Suprapubic skin (tissue), 4 donors: ENCODE results near the gene SUGCT. TPM values are rescaled to one million over a fixed set of nuclear protein-coding genes. Genes with fewer than 3 reads are reported as not detected.

ENCODE experiments used
- DNase-seq, 2 donors: peaks; one replicate each; pipeline ENCODE4 v3.0.0-alpha.2; 2019; ENCODE audit warnings: low spot score in 2 of 2
- H3K27ac ChIP-seq: fragments of 200-600 bp; sonication (generic); one replicate; pipeline ENCODE4 v1.5.1; 2019
- H3K27me3 ChIP-seq: fragments of 200-600 bp; sonication (generic); one replicate; pipeline ENCODE4 v1.5.1; 2019
- H3K36me3 ChIP-seq: fragments of 200-600 bp; sonication (generic); one replicate; pipeline ENCODE4 v1.5.1; 2019
- H3K4me1 ChIP-seq: fragments of 200-600 bp; sonication (generic); one replicate; pipeline ENCODE4 v1.5.1; 2019
- H3K4me3 ChIP-seq: fragments of 200-600 bp; sonication (generic); one replicate; pipeline ENCODE4 v1.5.1; 2019; ENCODE audit warnings: mild to moderate bottlenecking
- H3K9me3 ChIP-seq: fragments of 200-600 bp; sonication (generic); one replicate; pipeline ENCODE4 v1.5.1; 2019
- EP300 ChIP-seq: sonication (generic); formaldehyde crosslinking; IDR thresholded peaks from one replicate; pipeline ENCODE4 v1.6.1; 2017; ENCODE audit warnings: antibody characterized with exemption
- POLR2A ChIP-seq, 2 donors: fragments of 450-650 bp; IDR thresholded peaks; one replicate each; pipeline ENCODE4 v1.6.1; 2017; ENCODE audit warnings: antibody characterized with exemption in 2 of 2, mild to moderate bottlenecking in 2 of 2, moderate library complexity in 2 of 2
- POLR2AphosphoS5 ChIP-seq, 3 donors: sonication (generic); formaldehyde crosslinking; IDR thresholded peaks; one replicate each; pipeline ENCODE4 v1.6.1; 2017; ENCODE audit warnings: antibody characterized with exemption in 3 of 3
- WGBS: methylation state at CpG from one replicate; pipeline ENCODE4 v1.1.5; 2018; 5-methylcytosine and 5-hydroxymethylcytosine counted together
- total RNA-seq, 4 donors: library from RNA; depleted of rRNA; stranded (reverse); fragments of >200 nt; gene quantifications; one replicate each; pipeline ENCODE4 v1.1.0, GENCODE V29; 2016
- TF ChIP-seq, protein P1 (sequence below), 2 donors: fragments of 200-600 bp in 1 of 2; fragments of 450-650 bp in 1 of 2; sonication (generic) in 1 of 2; IDR thresholded peaks; one replicate each; pipeline ENCODE4 v1.5.1; 2016 to 2019; ENCODE audit warnings: antibody characterized with exemption in 2 of 2, mild to moderate bottlenecking in 1 of 2, moderate library complexity in 1 of 2

Gene SUGCT
- total RNA-seq, 4 donors from 2014 or later = 0.73 to 2.2 (median 0.98) TPM; not detected in 1

DNA sequence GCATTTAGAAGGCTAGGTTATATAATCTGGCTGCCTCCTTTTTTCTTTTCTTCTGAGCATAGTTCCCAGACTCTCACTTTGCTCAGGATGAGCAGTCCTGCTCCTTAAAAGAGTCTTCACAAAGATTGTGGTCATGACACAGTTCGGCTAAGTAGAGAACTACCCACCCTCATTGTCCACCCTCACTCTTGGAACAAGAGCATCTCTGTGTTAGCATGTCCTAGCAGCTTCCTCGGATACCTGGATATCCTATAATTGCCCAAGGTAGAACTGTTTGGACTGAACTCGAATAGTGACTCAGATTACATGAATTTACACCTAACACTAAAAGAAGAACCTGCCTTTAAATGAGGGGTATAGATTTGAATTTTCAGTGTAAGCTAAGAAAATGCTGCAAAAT is 572.0 kb downstream of the SUGCT start:
- DNase-seq = no peak
- no peak overlapping the region for H3K4me3 ChIP-seq
- no peaks in the 10 kb centered on the region for H3K9me3 ChIP-seq
- no peaks in the 10 kb centered on the region for H3K36me3 ChIP-seq
- WGBS = 57% methylated on average over 3 of the region's 3 CpGs
- TF ChIP-seq POLR2AphosphoS5 (IDR thresholded peaks at IDR 0.05) (no peak), POLR2A (IDR thresholded peaks at IDR 0.05) (no peak), EP300 (no peak)
- TF ChIP-seq, protein P1, sequence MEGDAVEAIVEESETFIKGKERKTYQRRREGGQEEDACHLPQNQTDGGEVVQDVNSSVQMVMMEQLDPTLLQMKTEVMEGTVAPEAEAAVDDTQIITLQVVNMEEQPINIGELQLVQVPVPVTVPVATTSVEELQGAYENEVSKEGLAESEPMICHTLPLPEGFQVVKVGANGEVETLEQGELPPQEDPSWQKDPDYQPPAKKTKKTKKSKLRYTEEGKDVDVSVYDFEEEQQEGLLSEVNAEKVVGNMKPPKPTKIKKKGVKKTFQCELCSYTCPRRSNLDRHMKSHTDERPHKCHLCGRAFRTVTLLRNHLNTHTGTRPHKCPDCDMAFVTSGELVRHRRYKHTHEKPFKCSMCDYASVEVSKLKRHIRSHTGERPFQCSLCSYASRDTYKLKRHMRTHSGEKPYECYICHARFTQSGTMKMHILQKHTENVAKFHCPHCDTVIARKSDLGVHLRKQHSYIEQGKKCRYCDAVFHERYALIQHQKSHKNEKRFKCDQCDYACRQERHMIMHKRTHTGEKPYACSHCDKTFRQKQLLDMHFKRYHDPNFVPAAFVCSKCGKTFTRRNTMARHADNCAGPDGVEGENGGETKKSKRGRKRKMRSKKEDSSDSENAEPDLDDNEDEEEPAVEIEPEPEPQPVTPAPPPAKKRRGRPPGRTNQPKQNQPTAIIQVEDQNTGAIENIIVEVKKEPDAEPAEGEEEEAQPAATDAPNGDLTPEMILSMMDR (IDR thresholded peaks at IDR 0.05) = no peak
- H3K27me3 ChIP-seq = no peaks in the 10 kb centered on the region
- no peaks in the 10 kb centered on the region for H3K4me1 ChIP-seq
- no peak overlapping the region for H3K27ac ChIP-seq

DNA sequence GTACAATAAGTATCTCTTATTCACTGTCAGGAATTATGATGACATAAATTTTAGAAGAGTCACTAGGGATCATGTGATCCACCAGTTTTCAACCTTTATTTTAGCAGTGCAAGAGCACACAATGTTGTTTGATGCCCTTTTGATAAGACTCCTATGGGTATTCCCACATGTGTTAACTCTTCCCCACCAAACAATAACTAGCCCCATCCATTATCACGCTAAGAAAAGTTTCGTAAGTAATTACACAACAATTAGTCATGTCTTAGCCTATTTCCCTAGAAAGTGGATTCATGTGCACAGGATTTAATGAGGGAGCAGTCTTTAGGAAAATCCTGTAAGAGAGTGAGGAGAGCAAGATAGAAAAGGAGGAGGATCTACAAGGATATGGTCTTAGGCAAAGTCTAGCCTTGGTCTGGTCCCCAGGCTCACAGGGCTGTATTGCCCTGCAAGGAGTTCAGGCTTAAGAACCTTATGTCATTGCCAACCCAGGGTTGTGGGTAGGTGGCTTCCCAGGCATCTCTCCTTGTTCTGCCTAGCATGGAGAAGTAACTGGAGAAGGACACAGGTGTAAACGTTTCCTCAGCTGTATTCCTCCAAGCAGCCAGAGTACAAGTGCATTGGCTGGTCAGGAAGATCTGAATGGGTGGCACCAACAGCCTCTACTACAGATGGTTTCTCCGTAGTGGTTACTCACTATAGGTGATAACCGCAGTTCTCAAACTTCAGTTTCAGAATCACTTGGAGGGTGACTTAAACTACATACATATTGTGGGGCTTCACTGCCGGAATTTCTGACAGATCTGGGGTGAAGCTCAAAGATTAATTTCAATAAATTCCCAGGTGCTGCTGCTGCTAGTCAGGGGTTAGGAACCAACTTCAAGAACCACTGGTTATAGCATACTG is 574.5 kb downstream of the SUGCT start:
- WGBS = 80% methylated on average over 4 of the region's 6 CpGs
- Histone ChIP-seq H3K27ac (no peak overlapping the region), H3K9me3 (no peaks in the 10 kb centered on the region), H3K36me3 (no peaks in the 10 kb centered on the region), H3K4me1 (no peaks in the 10 kb centered on the region), H3K27me3 (no peaks in the 10 kb centered on the region), H3K4me3 (no peak overlapping the region)
- no peak for TF ChIP-seq POLR2A (IDR thresholded peaks at IDR 0.05)
- TF ChIP-seq EP300 = no peak
- TF ChIP-seq POLR2AphosphoS5 (IDR thresholded peaks at IDR 0.05) = no peak
- TF ChIP-seq, protein P1 (IDR thresholded peaks at IDR 0.05) = no peak
- no peak for DNase-seq

DNA sequence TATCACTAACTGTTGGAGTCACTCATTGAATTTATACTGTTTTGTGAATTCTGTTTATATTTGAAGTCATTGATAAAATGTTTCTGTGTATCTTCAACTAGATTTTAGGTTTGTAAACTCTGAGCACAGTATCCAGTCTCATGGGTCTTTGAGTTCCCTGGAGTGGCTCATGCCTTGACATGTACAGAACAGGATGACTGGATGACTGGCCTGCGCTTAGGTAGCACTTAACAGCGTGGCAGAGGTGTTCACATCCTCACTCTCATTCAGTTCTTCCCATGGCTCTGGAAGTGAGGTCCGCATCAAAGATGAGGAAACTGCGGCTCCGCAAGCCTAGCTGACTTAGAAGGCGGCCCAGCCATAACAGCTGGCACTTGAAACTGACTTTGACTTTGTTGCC is 576.9 kb downstream of the SUGCT start:
- Histone ChIP-seq H3K36me3 (no peaks in the 10 kb centered on the region), H3K27me3 (no peaks in the 10 kb centered on the region), H3K4me1 (peaks cover 4% of the 10 kb centered on the region), H3K9me3 (no peaks in the 10 kb centered on the region), H3K4me3 (no peak overlapping the region), H3K27ac (no peak overlapping the region)
- no peak for TF ChIP-seq POLR2A (IDR thresholded peaks at IDR 0.05)
- no peak for TF ChIP-seq POLR2AphosphoS5 (IDR thresholded peaks at IDR 0.05)
- TF ChIP-seq, protein P1 (IDR thresholded peaks at IDR 0.05) = no peak
- no peak for TF ChIP-seq EP300
- no peak for DNase-seq
- 96% methylated on average over 6 of the region's 6 CpGs for WGBS

DNA sequence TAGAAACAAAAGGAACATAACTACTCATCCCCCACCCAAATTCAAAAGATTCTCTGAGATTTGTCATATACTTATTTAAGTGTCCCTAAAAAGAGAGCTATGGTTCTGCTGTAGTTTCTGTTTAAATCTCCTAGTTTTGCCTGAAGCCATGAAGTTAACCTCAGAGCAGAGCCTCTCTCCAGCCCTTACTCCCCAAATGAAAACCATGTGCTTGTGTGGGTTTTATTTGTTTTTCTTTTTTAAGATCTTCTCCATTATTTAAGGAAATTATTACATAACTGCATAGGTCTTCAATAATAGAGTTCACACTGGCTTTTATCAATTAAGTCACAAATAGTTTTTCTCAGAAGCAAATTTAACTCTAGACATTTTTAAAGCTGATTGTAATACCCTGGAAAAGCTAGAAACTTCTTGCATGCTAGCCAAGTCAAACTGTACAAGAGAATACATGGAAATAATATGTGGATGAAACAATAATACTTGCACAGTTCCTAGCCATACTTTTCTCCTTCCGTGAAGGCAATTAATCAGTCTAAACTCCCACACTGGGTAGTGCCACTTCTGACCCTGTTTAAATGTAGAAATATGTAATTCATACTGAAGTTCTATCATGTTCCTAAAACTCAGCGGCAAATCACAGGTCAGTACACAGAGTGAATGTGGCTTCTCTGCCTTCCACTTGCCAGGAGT is 579.7 kb downstream of the SUGCT start:
- H3K4me3 ChIP-seq = no peak overlapping the region
- H3K27me3 ChIP-seq = no peaks in the 10 kb centered on the region
- WGBS = 58% methylated on average over 2 of the region's 2 CpGs
- no peaks in the 10 kb centered on the region for H3K9me3 ChIP-seq
- peaks cover 13% of the 10 kb centered on the region for H3K4me1 ChIP-seq
- no peaks in the 10 kb centered on the region for H3K36me3 ChIP-seq
- no peak overlapping the region for H3K27ac ChIP-seq
- TF ChIP-seq POLR2A (IDR thresholded peaks at IDR 0.05) (no peak), POLR2AphosphoS5 (IDR thresholded peaks at IDR 0.05) (no peak), EP300 (no peak)
- TF ChIP-seq, protein P1 (IDR thresholded peaks at IDR 0.05) = no peak
- no peak for DNase-seq

DNA sequence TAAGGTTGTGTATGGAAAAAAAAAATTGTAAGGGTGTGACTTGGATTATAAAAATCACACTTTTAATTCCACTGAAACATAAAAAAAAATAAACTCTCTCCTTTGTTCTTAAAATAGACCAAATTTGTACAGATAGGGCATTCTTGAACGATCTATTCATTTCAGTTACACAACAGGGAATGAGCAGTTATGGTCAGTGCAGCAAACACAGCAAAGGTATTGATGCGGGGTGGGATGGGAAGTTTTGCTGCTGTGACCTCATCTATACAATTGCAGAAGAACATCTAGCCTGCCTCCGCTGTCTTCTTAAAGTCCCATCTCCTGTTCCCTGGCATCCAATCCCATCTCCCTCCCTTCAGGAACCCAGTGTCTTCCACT is 580.2 kb downstream of the SUGCT start:
- H3K4me1 ChIP-seq = peaks cover 13% of the 10 kb centered on the region
- TF ChIP-seq EP300 = no peak
- TF ChIP-seq, protein P1 (IDR thresholded peaks at IDR 0.05) = no peak
- no peaks in the 10 kb centered on the region for H3K9me3 ChIP-seq
- 65% methylated on average over 3 of the region's 3 CpGs for WGBS
- no peak overlapping the region for H3K4me3 ChIP-seq
- no peak overlapping the region for H3K27ac ChIP-seq
- no peak for DNase-seq
- H3K27me3 ChIP-seq = no peaks in the 10 kb centered on the region
- H3K36me3 ChIP-seq = no peaks in the 10 kb centered on the region
